Spleen (tissue), 11 donors: ENCODE results near the gene TOM1L2. TPM values are rescaled to one million over a fixed set of nuclear protein-coding genes. Genes with fewer than 3 reads are reported as not detected.

Experiments used
- DNase-seq: peaks from one replicate; pipeline ENCODE4 v3.0.0-alpha.2; 2020
- H3K27ac ChIP-seq, 8 donors: fragments of 200-600 bp; sonication (generic) in 7 of 8; 1 replicate in 4 of 8; 2 replicates in 4 of 8; pipeline versions ENCODE4 v1.5.0 to v1.8.0; 2016 to 2021; ENCODE audit warnings: inconsistent platforms in 4 of 8, mild to moderate bottlenecking in 4 of 8, moderate library complexity in 1 of 8
- H3K27me3 ChIP-seq, 7 donors: fragments of 200-600 bp; sonication (generic) in 6 of 7; replicated peaks in 1 of 7; 1 replicate in 4 of 7; 2 replicates in 3 of 7; pipeline versions ENCODE4 v1.5.0 to v1.8.0; 2016 to 2021; ENCODE audit warnings: inconsistent platforms in 3 of 7, mild to moderate bottlenecking in 1 of 7
- H3K36me3 ChIP-seq, 6 donors: fragments of 200-600 bp; sonication (generic) in 5 of 6; 1 replicate in 4 of 6; 2 replicates in 2 of 6; pipeline versions ENCODE4 v1.5.0 to v1.8.0; 2016 to 2021; ENCODE audit warnings: inconsistent platforms in 2 of 6
- H3K4me1 ChIP-seq, 6 donors: fragments of 200-600 bp; sonication (generic) in 5 of 6; 1 replicate in 3 of 6; 2 replicates in 3 of 6; pipeline versions ENCODE4 v1.5.0 to v1.8.0; 2016 to 2021; ENCODE audit warnings: inconsistent platforms in 3 of 6
- H3K4me3 ChIP-seq, 8 donors: fragments of 200-600 bp; sonication (generic) in 7 of 8; 1 replicate in 4 of 8; 2 replicates in 4 of 8; pipeline versions ENCODE4 v1.5.0 to v1.8.0; 2016 to 2021; ENCODE audit warnings: inconsistent platforms in 4 of 8, mild to moderate bottlenecking in 4 of 8, moderate library complexity in 2 of 8
- H3K9me3 ChIP-seq, 8 donors: fragments of 200-600 bp; sonication (generic) in 7 of 8; 1 replicate in 4 of 8; 2 replicates in 4 of 8; pipeline versions ENCODE4 v1.5.0 to v1.8.0; 2016 to 2021; ENCODE audit warnings: inconsistent platforms in 4 of 8
- CTCF ChIP-seq, 11 experiments: fragments of 200-600 bp in 7 of 11; fragments of 450-650 bp in 4 of 11; sonication (generic) in 4 of 11; IDR thresholded peaks in 8 of 11; conservative IDR thresholded peaks in 3 of 11; 1 replicate in 7 of 11; 2 replicates in 4 of 11; pipeline versions ENCODE4 v1.4.0 to v1.8.0; 2016 to 2021; ENCODE audit warnings: antibody characterized with exemption in 11 of 11, inconsistent platforms in 4 of 11, mild to moderate bottlenecking in 1 of 11
- POLR2A ChIP-seq, 3 donors: fragments of 450-650 bp; IDR thresholded peaks; one replicate each; pipeline ENCODE4 v1.5.1; 2017; ENCODE audit warnings: antibody characterized with exemption in 3 of 3, mild to moderate bottlenecking in 1 of 3
- POLR2AphosphoS5 ChIP-seq, 3 donors: sonication (generic); formaldehyde crosslinking; IDR thresholded peaks; one replicate each; pipeline ENCODE4 v1.5.1; 2017; ENCODE audit warnings: antibody characterized with exemption in 3 of 3
- WGBS, 5 donors: extraction: QIAGEN DNeasy Blood & Tissue Kit in 3 of 5; methylation state at CpG; one replicate each; pipeline versions ENCODE4 v1.1.5 to v1.1.7; 2013 to 2018; 5-methylcytosine and 5-hydroxymethylcytosine counted together
- intact Hi-C: fragments of 100-400 bp; cut with DNase I; formaldehyde crosslinking; loops from one replicate; pipeline ENCODE4 v1.15.0; 2023; ENCODE audit warnings: low total_unique reads
- polyA plus RNA-seq, 3 donors: library from polyadenylated mRNA; stranded (reverse); fragments of 200-250 nt; gene quantifications; one replicate each; pipeline ENCODE4 v1.2.1, GENCODE V29; 2013
- total RNA-seq, 7 donors: library from RNA; depleted of rRNA in 3 of 7; stranded (reverse); fragments of >200 nt in 3 of 7; fragmentation: NEBNext Ultra II Directional in 4 of 7; extraction: Animal tissue kit (Norgen Biotek cat#: 25700) in 4 of 7; gene quantifications; one replicate each; pipeline versions ENCODE4 v1.1.0 to v1.2.1, GENCODE V29; 2016 to 2021
- donor health status: healthy with polysubstance abuse.
- donor health status: DM: no; HTN: no; CAD: no; lungs with moderate emphysema.
- donor health status: DM: no; HTN: no; CAD: no.
- donor health status: Bipolar disorder and iron deficiency.
- donor health status: healthy.
- donor health status: DM: no; HTN: no; CAD: no.
- donor health status: DM: yes; HTN: yes; CAD: no.

Gene TOM1L2
- total and polyA plus RNA-seq, 10 donors: 5.3 to 82.6 (median 53.6) TPM

GRCh38 chr17:17826942-17827785, 145.0 kb downstream of the TOM1L2 start:
- no peak for DNase-seq
- TF ChIP-seq POLR2AphosphoS5 (IDR thresholded peaks at IDR 0.05) (peak in 1 of 3 donors; percentile 12), CTCF (IDR thresholded peaks at IDR 0.05 in 8 of 11, conservative IDR thresholded peaks at IDR 0.05 in 3 of 11) (no peak)
- H3K4me1 ChIP-seq: peaks cover 28 to 94% (median 61%) of the 10 kb centered on the region in 6 donors
- peaks cover 0 to 28% (median 2%) of the 10 kb centered on the region in 6 donors for H3K36me3 ChIP-seq
- H3K4me3 ChIP-seq: no peak overlapping the region
- H3K27ac ChIP-seq: peak overlapping the region in 3 of 8 donors; percentile 57 to 84 (median 82)
- no peaks in the 10 kb centered on the region for H3K27me3 ChIP-seq
- intact Hi-C loops: no loop called here
- 86 to 94% (median 92%) methylated on average over 8 to 16 of the region's 16 CpGs for WGBS, 5 donors
- H3K9me3 ChIP-seq: no peaks in the 10 kb centered on the region

GRCh38 chr17:17826342-17826713, 145.9 kb downstream of the TOM1L2 start:
- Histone ChIP-seq H3K36me3 (peaks cover 0 to 19% (median 2%) of the 10 kb centered on the region in 6 donors), H3K9me3 (no peaks in the 10 kb centered on the region), H3K4me3 (no peak overlapping the region), H3K4me1 (peaks cover 28 to 94% (median 61%) of the 10 kb centered on the region in 6 donors), H3K27me3 (no peaks in the 10 kb centered on the region), H3K27ac (peak overlapping the region in 4 of 8 donors; percentile 57 to 84 (median 77))
- TF ChIP-seq POLR2AphosphoS5 (IDR thresholded peaks at IDR 0.05) (no peak), CTCF (IDR thresholded peaks at IDR 0.05 in 8 of 11, conservative IDR thresholded peaks at IDR 0.05 in 3 of 11) (no peak), POLR2A (IDR thresholded peaks at IDR 0.05) (no peak)
- intact Hi-C loops: no loop called here
- 14 to 75% (median 35%) methylated on average over 2 of the region's 2 CpGs for WGBS, 5 donors
- no peak for DNase-seq

- TF ChIP-seq POLR2A (IDR thresholded peaks at IDR 0.05) (no peak), CTCF (IDR thresholded peaks at IDR 0.05 in 8 of 11, conservative IDR thresholded peaks at IDR 0.05 in 3 of 11) (no peak), POLR2AphosphoS5 (IDR thresholded peaks at IDR 0.05) (no peak)
- DNase-seq: no peak
- no peak overlapping the region for H3K4me3 ChIP-seq
- H3K9me3 ChIP-seq: no peaks in the 10 kb centered on the region
- intact Hi-C loops: no loop called here
- H3K27ac ChIP-seq: peak overlapping the region in 7 of 8 donors; percentile 62 to 87 (median 79)
- peaks cover 0 to 17% (median 2%) of the 10 kb centered on the region in 6 donors for H3K36me3 ChIP-seq
- WGBS, 5 donors: 46 to 55% (median 52%) methylated on average over 14 of the region's 14 CpGs
- H3K4me1 ChIP-seq: peaks cover 28 to 93% (median 59%) of the 10 kb centered on the region in 6 donors
- H3K27me3 ChIP-seq: no peaks in the 10 kb centered on the region
Observed at GRCh38 chr17:17824783-17825614, 147.2 kb downstream of the TOM1L2 start.
